ENCODE measurements around the gene TMEM94. TPM values are rescaled to one million over a fixed set of nuclear protein-coding genes. Genes with fewer than 3 reads are reported as not detected.

TMEM94 gene
- total and polyA plus RNA-seq, 2 of the 13 experiments (the other 11 are each of a cell fraction or from before 2014, with no cell fraction given): 32.6 to 134 TPM

DNA sequence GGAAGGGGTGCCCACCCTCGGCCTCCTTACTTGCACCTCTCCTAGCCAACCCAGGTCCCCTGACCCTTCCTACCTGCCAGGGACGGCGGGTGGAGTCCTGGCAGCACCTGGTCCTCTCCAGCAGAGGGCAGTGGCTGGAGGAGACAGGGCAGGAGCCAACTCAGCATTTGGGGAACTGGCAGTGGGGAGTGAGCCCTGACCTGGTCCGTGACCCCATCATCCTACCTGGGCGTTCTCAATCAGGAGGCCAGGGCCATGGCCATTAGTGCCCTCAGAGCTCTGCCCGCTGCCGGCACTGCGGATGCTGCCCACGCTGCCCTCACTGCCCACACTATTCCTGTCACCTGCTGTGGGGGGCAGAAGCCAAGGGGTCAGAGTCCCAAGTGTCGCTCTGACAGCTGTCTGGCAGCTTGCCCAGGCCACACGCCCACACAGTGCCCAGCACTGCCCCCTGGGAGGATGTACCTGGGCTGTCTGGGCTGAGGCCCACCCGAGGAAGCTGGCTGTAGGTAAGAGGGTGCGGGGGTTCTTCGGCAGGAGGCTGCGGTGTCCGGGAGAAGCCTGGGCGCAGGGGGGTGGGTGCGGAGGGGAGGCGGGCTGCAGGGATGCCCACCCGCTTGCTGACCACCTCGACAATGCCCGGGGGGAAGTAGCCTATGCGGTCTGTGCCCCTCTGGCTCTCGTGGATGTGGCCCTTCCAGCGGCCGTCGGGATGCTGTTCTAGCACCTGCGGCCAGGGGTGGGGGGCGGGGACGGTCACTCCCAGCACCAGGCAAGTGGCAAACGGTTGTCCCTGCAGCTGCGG is 48.1 kb downstream of the TMEM94 start (continued):
- no peak for TF ChIP-seq ZNF720 (CRISPR knock-in tag; IDR thresholded peaks at IDR 0.05)
- no peak for TF ChIP-seq SOX13 (IDR thresholded peaks at IDR 0.05)
- peak in 1 of 2 experiments; percentile 18; a peak in 1 of 4 replicates for TF ChIP-seq SOX13 (CRISPR knock-in tag; conservative IDR thresholded peaks at IDR 0.05 in 1 of 2, IDR thresholded peaks at IDR 0.05 in 1 of 2)
- TF ChIP-seq USF2 (IDR thresholded peaks at IDR 0.05; ENCODE audit: low read depth, low read length): no peak
- TF ChIP-seq USF2 (CRISPR knock-in tag; IDR thresholded peaks at IDR 0.05; ENCODE audit: borderline replicate concordance): no peak
- no peak for TF ChIP-seq ZSCAN29 (CRISPR knock-in tag; conservative IDR thresholded peaks at IDR 0.05)
- no peak for TF ChIP-seq GATA4 (IDR thresholded peaks at IDR 0.05; ENCODE audit: borderline replicate concordance, low read depth)
- TF ChIP-seq ELF3 (CRISPR knock-in tag; IDR thresholded peaks at IDR 0.05): no peak
- no peak for TF ChIP-seq TAF1 (CRISPR knock-in tag; IDR thresholded peaks at IDR 0.05)
- TF ChIP-seq, protein P1, sequence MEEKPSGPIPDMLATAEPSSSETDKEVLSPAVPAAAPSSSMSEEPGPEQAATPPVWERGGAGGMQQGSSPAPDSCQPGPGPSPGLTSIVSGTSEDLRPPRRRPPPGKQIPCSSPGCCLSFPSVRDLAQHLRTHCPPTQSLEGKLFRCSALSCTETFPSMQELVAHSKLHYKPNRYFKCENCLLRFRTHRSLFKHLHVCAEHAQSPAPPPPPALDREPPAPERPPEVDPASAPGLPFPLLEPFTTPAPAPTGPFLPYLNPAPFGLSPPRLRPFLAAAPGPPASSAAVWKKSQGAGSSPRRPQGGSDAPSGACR (CRISPR knock-in tag; IDR thresholded peaks at IDR 0.05): 0 out of 2 replicates have a peak, but pooled peaks have one; percentile 35
- TF ChIP-seq DZIP1 (CRISPR knock-in tag; IDR thresholded peaks at IDR 0.05): no peak
- TF ChIP-seq KDM5B (CRISPR knock-in tag; IDR thresholded peaks at IDR 0.05; ENCODE audit: borderline replicate concordance): no peak; the same call in 1 of the 2 replicates
- TF ChIP-seq ZNF777 (CRISPR knock-in tag; IDR thresholded peaks at IDR 0.05): no peak
- TF ChIP-seq, protein P2, sequence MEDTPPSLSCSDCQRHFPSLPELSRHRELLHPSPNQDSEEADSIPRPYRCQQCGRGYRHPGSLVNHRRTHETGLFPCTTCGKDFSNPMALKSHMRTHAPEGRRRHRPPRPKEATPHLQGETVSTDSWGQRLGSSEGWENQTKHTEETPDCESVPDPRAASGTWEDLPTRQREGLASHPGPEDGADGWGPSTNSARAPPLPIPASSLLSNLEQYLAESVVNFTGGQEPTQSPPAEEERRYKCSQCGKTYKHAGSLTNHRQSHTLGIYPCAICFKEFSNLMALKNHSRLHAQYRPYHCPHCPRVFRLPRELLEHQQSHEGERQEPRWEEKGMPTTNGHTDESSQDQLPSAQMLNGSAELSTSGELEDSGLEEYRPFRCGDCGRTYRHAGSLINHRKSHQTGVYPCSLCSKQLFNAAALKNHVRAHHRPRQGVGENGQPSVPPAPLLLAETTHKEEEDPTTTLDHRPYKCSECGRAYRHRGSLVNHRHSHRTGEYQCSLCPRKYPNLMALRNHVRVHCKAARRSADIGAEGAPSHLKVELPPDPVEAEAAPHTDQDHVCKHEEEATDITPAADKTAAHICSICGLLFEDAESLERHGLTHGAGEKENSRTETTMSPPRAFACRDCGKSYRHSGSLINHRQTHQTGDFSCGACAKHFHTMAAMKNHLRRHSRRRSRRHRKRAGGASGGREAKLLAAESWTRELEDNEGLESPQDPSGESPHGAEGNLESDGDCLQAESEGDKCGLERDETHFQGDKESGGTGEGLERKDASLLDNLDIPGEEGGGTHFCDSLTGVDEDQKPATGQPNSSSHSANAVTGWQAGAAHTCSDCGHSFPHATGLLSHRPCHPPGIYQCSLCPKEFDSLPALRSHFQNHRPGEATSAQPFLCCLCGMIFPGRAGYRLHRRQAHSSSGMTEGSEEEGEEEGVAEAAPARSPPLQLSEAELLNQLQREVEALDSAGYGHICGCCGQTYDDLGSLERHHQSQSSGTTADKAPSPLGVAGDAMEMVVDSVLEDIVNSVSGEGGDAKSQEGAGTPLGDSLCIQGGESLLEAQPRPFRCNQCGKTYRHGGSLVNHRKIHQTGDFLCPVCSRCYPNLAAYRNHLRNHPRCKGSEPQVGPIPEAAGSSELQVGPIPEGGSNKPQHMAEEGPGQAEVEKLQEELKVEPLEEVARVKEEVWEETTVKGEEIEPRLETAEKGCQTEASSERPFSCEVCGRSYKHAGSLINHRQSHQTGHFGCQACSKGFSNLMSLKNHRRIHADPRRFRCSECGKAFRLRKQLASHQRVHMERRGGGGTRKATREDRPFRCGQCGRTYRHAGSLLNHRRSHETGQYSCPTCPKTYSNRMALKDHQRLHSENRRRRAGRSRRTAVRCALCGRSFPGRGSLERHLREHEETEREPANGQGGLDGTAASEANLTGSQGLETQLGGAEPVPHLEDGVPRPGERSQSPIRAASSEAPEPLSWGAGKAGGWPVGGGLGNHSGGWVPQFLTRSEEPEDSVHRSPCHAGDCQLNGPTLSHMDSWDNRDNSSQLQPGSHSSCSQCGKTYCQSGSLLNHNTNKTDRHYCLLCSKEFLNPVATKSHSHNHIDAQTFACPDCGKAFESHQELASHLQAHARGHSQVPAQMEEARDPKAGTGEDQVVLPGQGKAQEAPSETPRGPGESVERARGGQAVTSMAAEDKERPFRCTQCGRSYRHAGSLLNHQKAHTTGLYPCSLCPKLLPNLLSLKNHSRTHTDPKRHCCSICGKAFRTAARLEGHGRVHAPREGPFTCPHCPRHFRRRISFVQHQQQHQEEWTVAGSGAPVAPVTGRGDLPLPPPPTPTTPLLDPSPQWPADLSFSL (CRISPR knock-in tag; IDR thresholded peaks at IDR 0.05): no peak
- TF ChIP-seq NFATC3 (CRISPR knock-in tag; IDR thresholded peaks at IDR 0.05): no peak
- no peak for TF ChIP-seq MXD4 (CRISPR knock-in tag; IDR thresholded peaks at IDR 0.05)

All from HepG2 (cell line).